ENCODE measurements around the gene MLXIP.

Gene MLXIP

DNA sequence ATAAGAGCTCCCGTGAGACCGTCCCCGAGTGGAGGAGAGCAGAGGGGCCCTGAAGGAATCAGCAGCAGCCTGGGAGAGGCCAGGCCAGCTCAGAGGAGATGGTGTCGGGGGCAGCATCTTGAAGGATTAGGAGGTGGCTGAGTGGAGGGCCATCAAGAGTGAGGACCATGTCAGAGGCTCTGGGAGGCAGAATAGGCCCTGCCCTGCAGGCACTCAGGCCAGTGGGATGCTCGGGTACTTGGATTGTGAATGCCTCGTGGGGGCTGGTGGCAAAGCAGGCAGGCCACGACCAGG is 47.7 kb downstream of the MLXIP start:
- DNase-seq (ENCODE audit: low read depth): no peak

GRCh38 chr12:122126713-122127597 is 48.4 kb downstream of the MLXIP start:
- no peak for DNase-seq (ENCODE audit: low read depth)

- DNase-seq (ENCODE audit: low read depth): no peak
Observed at GRCh38 chr12:122127839-122128238, 49.3 kb downstream of the MLXIP start.

DNA sequence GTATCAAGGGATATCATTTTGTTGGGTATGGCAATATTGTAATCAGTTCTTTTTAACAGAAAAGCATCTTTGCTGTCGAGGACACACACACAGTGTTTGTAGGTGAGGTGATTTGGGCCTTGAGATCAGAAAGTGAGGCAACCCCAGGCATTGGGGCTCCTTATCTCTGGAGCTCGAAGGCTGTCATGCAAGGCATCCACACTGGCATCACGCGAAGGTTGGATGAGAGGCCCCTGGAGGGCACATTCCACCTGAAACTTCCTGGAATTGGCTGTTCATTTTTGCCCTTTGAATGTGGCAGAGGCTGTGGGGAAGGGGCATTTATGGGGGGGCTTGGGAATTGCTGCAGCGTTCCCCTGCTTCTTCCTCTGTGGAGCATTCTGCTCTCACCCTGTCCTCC is 49.9 kb downstream of the MLXIP start:
- DNase-seq (ENCODE audit: low read depth): no peak

DNA sequence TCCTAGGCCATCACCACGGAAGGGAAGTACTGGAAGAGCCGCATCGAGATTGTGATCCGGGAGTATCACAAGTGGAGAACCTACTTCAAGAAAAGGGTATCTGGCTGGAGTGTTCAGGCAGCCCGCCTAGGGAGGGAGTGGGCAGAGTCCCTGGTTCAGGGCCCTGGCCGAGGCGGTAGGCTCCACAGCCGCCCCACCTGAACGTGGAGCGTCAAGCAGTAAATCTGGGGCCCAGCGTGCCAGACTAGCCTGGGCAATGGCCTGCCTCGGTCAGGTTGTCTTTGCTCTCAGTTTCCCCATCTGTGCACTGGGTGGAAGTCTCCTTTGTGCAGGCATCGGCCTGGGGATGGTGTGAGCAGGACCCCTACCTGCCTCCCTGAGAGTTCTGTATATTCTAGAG is 50.6 kb downstream of the MLXIP start:
- no peak for DNase-seq (ENCODE audit: low read depth)

- DNase-seq (ENCODE audit: low read depth): no peak
Observed at GRCh38 chr12:122130150-122130549, 51.6 kb downstream of the MLXIP start.

DNA sequence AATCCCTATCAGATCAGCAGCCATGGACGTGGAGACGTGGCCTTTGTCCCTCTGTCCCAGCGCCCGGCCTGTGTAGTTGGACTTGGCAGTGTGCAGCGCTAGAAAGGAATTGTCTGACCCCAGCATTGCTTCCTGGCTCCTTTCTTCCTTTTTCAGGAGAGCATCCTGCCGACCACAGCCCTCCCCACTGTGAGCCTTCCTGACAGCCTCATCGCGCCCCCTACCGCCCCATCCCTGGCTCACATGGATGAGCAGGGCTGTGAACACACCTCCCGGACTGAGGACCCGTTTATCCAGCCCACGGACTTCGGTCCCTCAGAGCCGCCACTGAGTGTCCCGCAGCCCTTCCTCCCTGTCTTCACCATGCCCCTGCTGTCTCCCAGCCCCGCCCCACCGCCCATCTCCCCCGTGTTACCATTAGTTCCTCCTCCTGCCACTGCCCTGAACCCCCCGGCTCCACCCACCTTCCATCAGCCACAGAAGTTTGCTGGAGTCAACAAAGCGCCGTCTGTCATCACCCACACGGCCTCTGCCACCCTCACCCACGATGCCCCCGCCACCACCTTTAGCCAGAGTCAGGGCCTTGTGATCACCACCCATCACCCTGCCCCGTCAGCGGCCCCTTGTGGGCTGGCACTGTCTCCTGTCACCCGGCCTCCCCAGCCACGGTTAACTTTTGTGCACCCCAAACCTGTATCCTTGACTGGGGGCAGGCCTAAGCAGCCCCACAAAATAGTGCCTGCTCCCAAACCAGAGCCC is 54.8 kb downstream of the MLXIP start:
- no peak for DNase-seq (ENCODE audit: low read depth)

- DNase-seq (ENCODE audit: low read depth): no peak
Observed at GRCh38 chr12:122135437-122136031, 57.0 kb downstream of the MLXIP start.

DNA sequence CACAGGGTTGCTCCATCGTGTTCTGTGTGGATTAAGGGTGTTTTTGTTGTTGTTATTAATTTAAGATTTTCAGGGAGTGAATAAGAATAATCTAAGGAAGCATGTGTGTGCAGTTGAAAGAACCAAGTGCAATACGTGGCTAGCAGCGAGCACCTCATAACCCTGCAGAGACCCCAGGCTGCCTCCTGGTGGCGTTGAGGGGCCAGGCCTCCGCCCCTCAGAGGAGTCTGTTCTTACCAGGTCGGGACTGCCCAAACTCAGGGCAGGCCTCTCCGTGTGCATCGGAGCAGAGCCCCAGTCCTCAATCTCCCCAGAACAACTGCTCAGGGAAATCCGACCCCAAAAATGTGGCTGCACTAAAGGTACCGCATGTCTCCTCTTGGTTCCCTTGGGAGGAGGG is 58.7 kb downstream of the MLXIP start:
- no peak for DNase-seq (ENCODE audit: low read depth)

- DNase-seq (ENCODE audit: low read depth): no peak
Observed at GRCh38 chr12:122137681-122138080, 59.1 kb downstream of the MLXIP start.

DNA sequence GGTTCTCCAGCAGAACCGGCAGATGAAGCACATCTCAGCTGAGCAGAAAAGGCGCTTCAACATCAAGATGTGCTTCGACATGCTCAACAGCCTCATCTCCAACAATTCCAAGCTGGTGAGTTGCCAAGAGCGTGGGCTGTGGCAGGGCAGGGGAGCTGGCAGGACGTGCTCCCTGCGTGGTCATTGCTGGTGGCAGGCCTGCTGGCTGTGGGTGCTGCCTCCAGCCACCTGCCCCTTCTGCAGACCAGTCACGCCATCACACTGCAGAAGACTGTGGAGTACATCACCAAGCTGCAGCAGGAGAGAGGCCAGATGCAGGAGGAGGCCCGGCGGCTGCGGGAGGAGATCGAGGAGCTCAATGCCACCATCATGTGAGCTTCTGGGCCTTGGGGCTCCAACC is 59.6 kb downstream of the MLXIP start:
- DNase-seq (ENCODE audit: low read depth): no peak

- DNase-seq (ENCODE audit: low read depth): no peak
Observed at GRCh38 chr12:122138616-122139015, 60.1 kb downstream of the MLXIP start.

- DNase-seq (ENCODE audit: low read depth): no peak
Observed at GRCh38 chr12:122139266-122139665, 60.7 kb downstream of the MLXIP start.

GRCh38 chr12:122139941-122140340 is 61.4 kb downstream of the MLXIP start:
- DNase-seq (ENCODE audit: low read depth): no peak

- DNase-seq (ENCODE audit: low read depth): no peak
Observed at GRCh38 chr12:122140467-122141257, 62.1 kb downstream of the MLXIP start.

GRCh38 chr12:122141911-122142725 is 63.6 kb downstream of the MLXIP start:
- no peak for DNase-seq (ENCODE audit: low read depth)

GRCh38 chr12:122142857-122143256 is 64.3 kb downstream of the MLXIP start:
- no peak for DNase-seq (ENCODE audit: low read depth)

DNA sequence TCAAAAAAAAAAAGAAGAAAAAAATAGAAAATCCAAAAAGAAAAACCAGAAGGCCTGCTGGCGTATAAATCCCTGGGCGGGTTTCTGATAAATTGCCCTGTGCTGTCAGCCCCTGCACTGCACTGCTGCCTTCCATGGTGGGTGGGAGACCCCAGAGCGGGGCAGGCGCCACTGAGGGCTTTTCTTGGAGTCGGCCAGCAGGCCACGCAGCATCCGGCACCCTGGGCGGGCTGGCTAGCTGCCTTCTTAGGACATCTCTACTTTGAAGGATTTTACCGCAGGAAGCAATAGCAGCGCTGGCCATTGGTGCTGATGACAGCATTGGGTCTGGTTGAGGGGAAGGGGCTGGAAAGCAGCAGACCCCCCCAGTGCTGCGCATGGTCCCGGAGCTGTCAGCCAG is 66.3 kb downstream of the MLXIP start:
- DNase-seq (ENCODE audit: low read depth): no peak

GRCh38 chr12:122145505-122146330 is 67.2 kb downstream of the MLXIP start:
- DNase-seq (ENCODE audit: low read depth): no peak

DNA sequence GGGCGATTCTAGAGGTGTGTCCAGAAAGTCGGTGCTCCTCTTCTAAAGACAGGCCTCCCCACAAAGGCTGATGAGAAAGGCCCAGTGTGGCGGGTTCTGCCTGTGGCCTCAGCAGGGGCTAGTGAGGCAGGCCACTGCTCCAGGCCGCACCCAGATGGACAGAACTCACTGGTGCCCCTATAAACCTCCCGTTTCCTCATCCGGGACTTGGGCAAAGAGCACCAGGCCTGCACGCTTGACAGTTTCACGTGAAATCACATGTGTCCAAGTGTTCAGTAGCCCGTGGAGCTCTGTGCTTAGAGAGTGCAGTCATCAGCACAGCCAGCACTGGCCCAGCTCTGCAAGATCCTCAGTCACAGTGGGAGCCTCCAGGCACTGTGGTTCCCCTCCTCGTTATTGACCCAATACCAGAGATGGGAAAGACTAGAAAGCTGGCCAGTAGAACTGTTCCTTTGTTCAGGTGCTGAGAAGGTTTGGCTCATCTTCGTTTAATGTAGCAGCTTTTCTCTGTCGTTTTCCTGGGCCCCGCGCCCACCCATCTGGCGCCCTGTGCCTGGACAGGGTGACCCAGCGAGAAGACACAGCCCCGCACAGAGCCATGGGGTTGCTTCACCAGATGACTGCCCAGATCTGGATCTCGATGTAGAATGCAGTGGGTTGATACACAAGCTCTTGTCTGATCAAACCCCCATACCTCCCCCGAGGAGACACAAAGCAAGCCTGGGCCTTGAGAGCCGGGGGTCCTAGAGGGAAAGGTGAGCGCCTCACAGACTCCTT is 69.1 kb downstream of the MLXIP start:
- no peak for DNase-seq (ENCODE audit: low read depth)
